Transverse colon (tissue), 4 donors: ENCODE measurements around the gene CACNA1C.

Experiments
- EP300 ChIP-seq: sonication (generic); formaldehyde crosslinking; IDR thresholded peaks from one replicate; pipeline ENCODE4 v1.6.1; 2017; ENCODE audit warnings: antibody characterized with exemption, low read depth
- POLR2A ChIP-seq: fragments of 450-650 bp; IDR thresholded peaks from one replicate; pipeline ENCODE4 v1.6.1; 2016; ENCODE audit warnings: antibody characterized with exemption, mild to moderate bottlenecking, moderate library complexity
- POLR2AphosphoS5 ChIP-seq, 3 donors: sonication (generic); formaldehyde crosslinking; IDR thresholded peaks; one replicate each; pipeline ENCODE4 v1.6.1; 2016; ENCODE audit warnings: antibody characterized with exemption in 3 of 3
- TF ChIP-seq, protein P1 (sequence below), 5 experiments: fragments of 200-600 bp in 3 of 5; fragments of 450-650 bp in 2 of 5; sonication (generic) in 3 of 5; IDR thresholded peaks; 1 replicate in 2 of 5; 2 replicates in 3 of 5; pipeline ENCODE4 v1.5.1; 2016 to 2017; ENCODE audit warnings: antibody characterized with exemption in 5 of 5, inconsistent platforms in 3 of 5, mild to moderate bottlenecking in 2 of 5, moderate library complexity in 1 of 5

DNA sequence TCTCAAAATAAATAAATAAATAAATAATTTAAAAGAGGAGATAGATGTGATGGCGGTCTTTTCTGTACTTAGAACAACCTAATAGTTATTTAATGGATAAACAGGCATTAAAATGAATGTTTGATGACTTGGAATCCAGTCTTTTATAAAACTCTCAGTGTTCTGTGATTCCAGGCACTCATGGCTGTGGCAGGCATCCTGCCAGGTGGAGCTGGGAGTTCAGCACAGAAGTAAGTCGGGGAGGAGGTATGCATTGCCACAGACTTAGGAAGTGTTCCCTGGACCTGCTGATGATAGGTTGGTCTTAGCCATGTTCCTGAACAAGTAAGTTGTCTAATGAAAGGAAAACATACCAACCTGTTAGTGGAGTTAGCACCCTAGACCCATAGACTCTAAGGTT is 126.3 kb downstream of the CACNA1C start:
- TF ChIP-seq, protein P1, sequence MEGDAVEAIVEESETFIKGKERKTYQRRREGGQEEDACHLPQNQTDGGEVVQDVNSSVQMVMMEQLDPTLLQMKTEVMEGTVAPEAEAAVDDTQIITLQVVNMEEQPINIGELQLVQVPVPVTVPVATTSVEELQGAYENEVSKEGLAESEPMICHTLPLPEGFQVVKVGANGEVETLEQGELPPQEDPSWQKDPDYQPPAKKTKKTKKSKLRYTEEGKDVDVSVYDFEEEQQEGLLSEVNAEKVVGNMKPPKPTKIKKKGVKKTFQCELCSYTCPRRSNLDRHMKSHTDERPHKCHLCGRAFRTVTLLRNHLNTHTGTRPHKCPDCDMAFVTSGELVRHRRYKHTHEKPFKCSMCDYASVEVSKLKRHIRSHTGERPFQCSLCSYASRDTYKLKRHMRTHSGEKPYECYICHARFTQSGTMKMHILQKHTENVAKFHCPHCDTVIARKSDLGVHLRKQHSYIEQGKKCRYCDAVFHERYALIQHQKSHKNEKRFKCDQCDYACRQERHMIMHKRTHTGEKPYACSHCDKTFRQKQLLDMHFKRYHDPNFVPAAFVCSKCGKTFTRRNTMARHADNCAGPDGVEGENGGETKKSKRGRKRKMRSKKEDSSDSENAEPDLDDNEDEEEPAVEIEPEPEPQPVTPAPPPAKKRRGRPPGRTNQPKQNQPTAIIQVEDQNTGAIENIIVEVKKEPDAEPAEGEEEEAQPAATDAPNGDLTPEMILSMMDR (IDR thresholded peaks at IDR 0.05) = no peak
- TF ChIP-seq POLR2A = no peak
- TF ChIP-seq POLR2AphosphoS5 (IDR thresholded peaks at IDR 0.05) = no peak
- no peak for TF ChIP-seq EP300
